GM10248 (cell line): ENCODE results near the gene C3orf52.

Source experiments
- CTCF ChIA-PET: fragments of 300-600 bp; sonication (Branson Sonifier 250); formaldehyde crosslinking; extraction: SDS; loops from one replicate; lab custom pipeline; 2021; ENCODE audit warnings: antibody characterized with exemption; lab: Yijun Ruan, JAX
- POLR2A ChIA-PET: fragments of 350-650 bp; sonication (Branson Sonifier 250); formaldehyde crosslinking; extraction: SDS; loops from one replicate; lab custom pipeline; 2020; ENCODE audit warnings: antibody characterized with exemption; lab: Yijun Ruan, JAX
- DNase-seq: peaks from one replicate; pipeline ENCODE4 v3.0.0; 2012; ENCODE audit errors: extremely low spot score
- CTCF ChIP-seq: IDR thresholded peaks from 2 replicates; pipeline ENCODE4 v1.5.1; 2012; ENCODE audit warnings: mild to moderate bottlenecking, low read depth; ENCODE audit errors: extremely low read depth, missing control alignments, control extremely low read depth

Gene C3orf52

GRCh38 chr3:112089956-112090886 lies 4.0 kb downstream of the C3orf52 start:
- POLR2A ChIA-PET: no interaction called here
- TF ChIP-seq CTCF: no peak
- CTCF ChIA-PET: interaction anchor here (1.0 to 1.5 kb wide), 3 partner anchors 10 to 47 kb away, joined by 3 to 4 read pairs (median 3); no protein-coding TSS in a partner anchor
- no peak for DNase-seq

GRCh38 chr3:112090887-112091586 lies 4.8 kb downstream of the C3orf52 start:
- DNase-seq: no peak
- POLR2A ChIA-PET: interaction anchor here (1.0 kb wide), 1 partner anchor 42 kb away, joined by 3 read pairs; no protein-coding TSS in a partner anchor
- TF ChIP-seq CTCF: no peak
- CTCF ChIA-PET: interaction anchor here (1.0 to 1.5 kb wide), 3 partner anchors 9 to 48 kb away, joined by 3 to 4 read pairs (median 3); no protein-coding TSS in a partner anchor

GRCh38 chr3:112092496-112093179 lies 6.4 kb downstream of the C3orf52 start:
- CTCF ChIA-PET: interaction anchor here (0.8 to 1.4 kb wide), 5 partner anchors 9 to 103 kb away, joined by 3 to 8 read pairs (median 3); no protein-coding TSS in a partner anchor
- POLR2A ChIA-PET: no interaction called here
- no peak for TF ChIP-seq CTCF
- DNase-seq: peak; percentile 23

GRCh38 chr3:112093180-112093522 lies 7.0 kb downstream of the C3orf52 start:
- no peak for DNase-seq
- no peak for TF ChIP-seq CTCF
- ChIA-PET CTCF (interaction anchor here (1.0 to 1.4 kb wide), 5 partner anchors 8 to 104 kb away, joined by 3 to 8 read pairs (median 4); no protein-coding TSS in a partner anchor), POLR2A (no interaction called here)

- ChIA-PET POLR2A (no interaction called here), CTCF (no interaction called here)
- no peak for DNase-seq
- TF ChIP-seq CTCF: no peak
Measured at GRCh38 chr3:112095731-112096130, 9.5 kb downstream of the C3orf52 start.

- ChIA-PET POLR2A (no interaction called here), CTCF (no interaction called here)
- no peak for DNase-seq
- TF ChIP-seq CTCF: no peak
Measured at GRCh38 chr3:112096176-112096575, 10.0 kb downstream of the C3orf52 start.
